NB4 (cell line): ENCODE data around the gene RAPGEF4.

Experiments
- DNase-seq: peaks from one replicate; pipeline ENCODE4 v3.0.0; 2010; ENCODE audit warnings: low read depth
- H3K4me3 ChIP-seq: one replicate; pipeline ENCODE4 v1.5.1; 2011; ENCODE audit warnings: mild to moderate bottlenecking, low read depth, low read length, moderate library complexity
- MAX ChIP-seq: IDR thresholded peaks from 2 replicates; pipeline ENCODE4 v1.6.1; 2011; ENCODE audit warnings: low read depth, low read length
- MYC ChIP-seq: IDR thresholded peaks from 2 replicates; pipeline ENCODE4 v1.6.1; 2011; ENCODE audit warnings: low read depth, low read length
- POLR2A ChIP-seq: IDR thresholded peaks from 2 replicates; pipeline ENCODE4 v1.6.1; 2011; ENCODE audit warnings: mild to moderate bottlenecking; ENCODE audit not compliant: insufficient read length; ENCODE audit errors: extremely low read depth
- TF ChIP-seq, protein P1 (sequence below): IDR thresholded peaks from one replicate; pipeline ENCODE4 v1.5.1; 2012; ENCODE audit warnings: low read depth, low read length

RAPGEF4 gene

DNA sequence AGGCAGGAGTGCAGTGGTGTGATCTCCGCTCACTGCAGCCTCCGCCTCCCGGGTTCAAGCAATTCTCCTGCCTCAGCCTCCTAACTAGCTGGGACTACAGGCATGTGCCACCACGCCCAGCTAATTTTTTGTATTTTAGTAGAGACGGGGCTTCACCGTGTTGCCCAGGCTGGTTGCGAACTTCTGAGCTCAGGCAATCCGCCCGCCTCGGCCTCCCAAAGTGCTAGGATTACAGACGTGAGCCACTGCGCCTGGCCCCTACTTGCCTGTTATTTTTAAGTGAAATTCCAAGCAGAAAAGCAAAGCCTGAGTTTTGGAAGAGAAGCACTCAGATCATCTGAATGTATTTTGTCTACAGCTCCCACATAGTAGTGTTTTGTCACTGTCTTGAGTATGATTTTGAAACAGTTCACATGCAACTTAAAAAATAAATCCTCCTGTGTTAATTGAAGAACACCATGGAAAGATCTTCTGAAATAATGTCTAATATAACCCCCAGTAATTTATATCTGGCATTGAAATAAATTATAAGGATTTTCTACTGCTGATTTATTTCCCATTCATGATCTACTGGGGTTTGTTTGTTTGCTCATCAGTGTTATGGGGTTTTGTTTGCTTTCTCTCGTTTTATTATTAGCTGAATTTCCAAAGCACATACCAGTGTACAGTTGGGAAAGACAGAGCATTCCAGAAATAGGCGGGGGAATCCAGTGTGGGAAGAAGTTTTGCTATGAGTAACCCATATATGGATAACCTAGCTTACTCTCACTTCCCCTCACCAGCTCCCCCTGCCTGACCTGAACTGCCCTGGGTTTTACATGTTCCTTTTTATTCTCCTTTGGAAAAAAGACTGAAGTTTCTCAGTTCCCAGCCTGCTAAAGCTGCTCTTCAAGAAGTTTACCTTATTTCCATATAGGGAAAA, 259.9 kb downstream of the RAPGEF4 start:
- DNase-seq = peak; percentile 44
- H3K4me3 ChIP-seq = no peak overlapping the region
- TF ChIP-seq MAX = no peak

DNA sequence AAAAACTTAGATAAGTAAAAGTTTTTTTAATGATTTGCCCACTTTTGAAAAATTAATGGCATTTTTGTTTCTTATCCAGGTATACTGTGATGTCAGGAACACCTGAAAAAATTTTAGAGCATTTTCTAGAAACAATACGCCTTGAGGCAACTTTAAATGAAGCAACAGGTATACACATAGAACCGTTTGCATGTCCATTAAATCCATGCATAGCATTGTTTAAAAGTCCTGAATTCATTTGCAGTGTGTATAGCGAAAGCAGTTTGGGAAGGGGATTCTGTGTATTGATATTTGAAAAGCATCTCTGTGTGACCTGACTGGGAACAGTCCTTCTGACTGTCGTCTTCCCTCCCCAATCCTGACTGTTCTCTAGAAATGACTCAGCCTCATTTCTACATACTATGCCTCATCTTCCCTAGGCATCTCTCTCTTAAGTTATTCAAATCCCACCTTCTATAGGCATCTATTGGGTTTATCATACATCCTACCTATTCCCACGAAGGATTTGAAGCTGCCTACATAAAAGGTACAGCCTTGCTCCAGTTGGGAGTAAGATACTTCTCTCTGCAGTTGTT, 260.8 kb downstream of the RAPGEF4 start:
- DNase-seq = no peak
- TF ChIP-seq MYC (no peak), MAX (no peak), POLR2A (no peak)
- TF ChIP-seq, protein P1, sequence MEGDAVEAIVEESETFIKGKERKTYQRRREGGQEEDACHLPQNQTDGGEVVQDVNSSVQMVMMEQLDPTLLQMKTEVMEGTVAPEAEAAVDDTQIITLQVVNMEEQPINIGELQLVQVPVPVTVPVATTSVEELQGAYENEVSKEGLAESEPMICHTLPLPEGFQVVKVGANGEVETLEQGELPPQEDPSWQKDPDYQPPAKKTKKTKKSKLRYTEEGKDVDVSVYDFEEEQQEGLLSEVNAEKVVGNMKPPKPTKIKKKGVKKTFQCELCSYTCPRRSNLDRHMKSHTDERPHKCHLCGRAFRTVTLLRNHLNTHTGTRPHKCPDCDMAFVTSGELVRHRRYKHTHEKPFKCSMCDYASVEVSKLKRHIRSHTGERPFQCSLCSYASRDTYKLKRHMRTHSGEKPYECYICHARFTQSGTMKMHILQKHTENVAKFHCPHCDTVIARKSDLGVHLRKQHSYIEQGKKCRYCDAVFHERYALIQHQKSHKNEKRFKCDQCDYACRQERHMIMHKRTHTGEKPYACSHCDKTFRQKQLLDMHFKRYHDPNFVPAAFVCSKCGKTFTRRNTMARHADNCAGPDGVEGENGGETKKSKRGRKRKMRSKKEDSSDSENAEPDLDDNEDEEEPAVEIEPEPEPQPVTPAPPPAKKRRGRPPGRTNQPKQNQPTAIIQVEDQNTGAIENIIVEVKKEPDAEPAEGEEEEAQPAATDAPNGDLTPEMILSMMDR = no peak
- no peak overlapping the region for H3K4me3 ChIP-seq

DNA sequence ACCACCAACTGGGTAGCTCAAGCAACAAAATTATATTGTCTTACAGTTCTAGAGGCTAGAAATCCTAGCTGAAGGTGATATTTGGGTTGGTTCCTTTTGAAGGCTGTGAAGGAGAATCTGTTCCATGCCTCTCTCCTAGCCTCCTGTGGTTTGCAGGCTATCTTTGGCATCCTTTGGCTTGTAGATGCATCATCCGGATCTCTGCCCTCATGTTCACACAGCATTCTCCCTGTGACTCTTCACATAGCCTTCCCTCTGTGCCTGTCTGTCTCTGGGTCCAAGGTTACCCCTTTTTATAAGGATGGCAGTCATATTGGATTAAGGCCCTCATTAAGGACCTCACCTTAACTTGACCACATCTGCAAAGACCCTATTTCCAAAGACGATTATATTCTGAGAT, 261.4 kb downstream of the RAPGEF4 start:
- no peak overlapping the region for H3K4me3 ChIP-seq
- no peak for TF ChIP-seq MYC
- TF ChIP-seq POLR2A = no peak
- no peak for DNase-seq

DNA sequence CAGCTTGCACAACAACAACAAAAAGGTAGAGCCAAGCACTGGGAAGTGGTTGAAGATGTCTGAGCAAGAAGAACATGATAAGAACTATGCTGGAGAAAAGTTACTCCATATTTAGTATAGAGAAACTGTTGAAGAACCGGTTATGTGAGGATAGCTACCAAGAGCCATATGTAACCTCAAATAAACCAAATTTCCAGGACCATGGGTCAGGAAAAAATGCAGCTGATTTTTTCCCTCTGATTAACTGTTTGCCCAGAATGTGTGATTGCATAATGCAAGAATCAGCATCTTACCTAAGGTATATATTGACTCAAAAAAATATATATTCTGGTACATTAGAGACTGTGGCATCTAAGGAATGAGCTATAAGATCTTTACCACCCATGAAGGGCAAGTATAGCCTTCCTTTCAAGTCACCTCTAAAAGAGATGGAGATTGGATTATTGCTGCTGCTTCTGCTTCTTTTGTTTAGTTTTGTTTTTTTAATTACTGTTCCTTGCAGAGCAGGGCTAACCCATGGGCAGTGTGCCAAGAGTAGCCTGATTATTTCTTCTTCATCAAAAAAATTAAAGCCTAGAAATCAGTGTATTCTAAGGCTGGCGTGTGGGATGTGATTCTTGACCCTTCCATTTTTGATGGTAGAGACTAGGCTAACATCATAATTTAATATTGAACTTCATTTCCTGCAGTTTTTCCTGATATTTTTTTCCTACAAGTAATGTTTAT, 263.1 kb downstream of the RAPGEF4 start:
- H3K4me3 ChIP-seq = no peak overlapping the region
- DNase-seq = no peak
- TF ChIP-seq, protein P1 = no peak
- no peak for TF ChIP-seq MAX
- no peak for TF ChIP-seq POLR2A
- TF ChIP-seq MYC = no peak

DNA sequence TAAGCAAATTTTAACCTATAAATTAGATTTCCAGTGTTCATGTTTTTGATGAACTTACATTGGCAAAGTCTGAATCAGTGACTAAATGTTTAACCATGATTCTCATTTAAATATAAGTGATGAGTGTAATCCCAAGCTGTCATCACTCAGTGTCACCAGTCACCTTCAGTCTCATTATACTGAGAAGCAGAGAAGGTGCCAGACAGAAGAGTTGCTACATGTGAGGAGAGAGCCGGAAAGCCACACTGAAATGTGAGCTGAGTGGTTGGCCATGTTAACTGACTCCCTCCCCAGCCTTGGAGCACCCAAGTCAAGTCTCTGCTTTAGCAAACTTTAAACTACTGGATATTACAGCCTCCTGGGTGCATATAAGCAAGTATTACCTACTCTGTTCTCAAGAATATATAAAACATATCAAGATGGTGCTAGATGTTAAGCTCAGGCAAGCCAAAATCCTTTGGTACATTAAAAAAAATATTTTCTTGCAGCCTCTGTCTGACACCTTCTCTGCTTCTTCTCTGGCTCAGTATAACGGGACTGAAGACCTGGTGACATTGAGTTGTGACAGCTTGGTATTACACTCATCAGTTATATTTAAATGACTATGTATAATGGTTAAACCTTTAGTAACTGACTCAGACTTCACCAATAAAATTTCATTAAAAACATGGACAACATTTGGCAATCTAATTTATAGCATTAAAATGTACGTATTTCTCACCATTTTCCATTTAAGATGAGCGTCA, 264.2 kb downstream of the RAPGEF4 start:
- TF ChIP-seq MYC (no peak), MAX (no peak), POLR2A (no peak)
- TF ChIP-seq, protein P1 = no peak
- no peak overlapping the region for H3K4me3 ChIP-seq
- no peak for DNase-seq

DNA sequence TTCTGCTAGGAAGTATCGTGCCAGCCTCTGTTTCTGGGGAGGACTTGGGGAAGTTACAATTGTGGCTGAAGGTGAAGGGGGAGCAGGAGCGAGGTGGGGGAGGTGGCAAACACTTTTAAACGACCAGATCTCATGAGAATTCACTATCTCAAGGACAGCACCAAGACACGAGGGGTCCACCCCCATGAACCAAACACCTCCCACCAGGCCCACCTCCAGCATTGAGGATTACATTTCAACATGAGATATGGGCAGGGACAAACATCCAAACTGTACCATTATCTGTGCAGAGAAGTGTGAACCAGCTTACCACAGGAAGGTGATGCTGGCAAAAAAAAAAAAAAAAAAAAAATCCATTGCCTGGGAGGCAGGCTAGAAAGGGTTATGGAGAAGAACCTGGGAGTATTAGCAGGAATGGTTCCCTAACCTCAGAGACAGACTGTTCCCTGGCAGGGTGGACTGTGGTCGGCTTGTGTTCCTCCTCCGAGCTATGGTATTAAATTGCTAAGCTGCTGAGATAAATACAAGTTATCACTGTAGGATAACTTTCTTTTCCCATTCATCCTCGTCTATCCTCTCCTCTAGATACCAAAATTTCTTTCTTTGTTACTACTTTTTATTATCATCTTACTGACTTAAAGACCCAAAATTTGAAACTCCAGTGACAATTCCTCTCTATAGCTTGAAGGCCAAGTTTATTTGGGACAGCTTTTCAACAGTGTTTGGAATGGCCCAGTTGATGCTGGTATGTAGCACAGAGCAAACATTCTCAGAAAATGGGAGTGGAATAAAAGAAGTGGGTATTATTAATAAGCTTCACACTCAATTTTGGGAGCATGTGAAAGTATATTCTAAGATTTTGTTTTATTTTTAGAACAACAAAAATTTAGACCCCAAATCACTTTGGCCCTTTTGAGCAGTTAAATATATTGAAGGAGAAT, 266.3 kb downstream of the RAPGEF4 start:
- H3K4me3 ChIP-seq = no peak overlapping the region
- TF ChIP-seq, protein P1 = no peak
- no peak for TF ChIP-seq MAX
- no peak for TF ChIP-seq POLR2A
- no peak for TF ChIP-seq MYC
- no peak for DNase-seq
